ENCODE measurements around the gene AUTS2. TPM values are rescaled to one million over a fixed set of nuclear protein-coding genes. Genes with fewer than 3 reads are reported as not detected.
"Not testable (repeated sequence)": the region's sequence is repeated elsewhere in the genome, so short reads cannot be mapped to it uniquely, and the experiment has no call there.

AUTS2 gene
- total RNA-seq, 1 donor from 2014 or later = 119 TPM

DNA sequence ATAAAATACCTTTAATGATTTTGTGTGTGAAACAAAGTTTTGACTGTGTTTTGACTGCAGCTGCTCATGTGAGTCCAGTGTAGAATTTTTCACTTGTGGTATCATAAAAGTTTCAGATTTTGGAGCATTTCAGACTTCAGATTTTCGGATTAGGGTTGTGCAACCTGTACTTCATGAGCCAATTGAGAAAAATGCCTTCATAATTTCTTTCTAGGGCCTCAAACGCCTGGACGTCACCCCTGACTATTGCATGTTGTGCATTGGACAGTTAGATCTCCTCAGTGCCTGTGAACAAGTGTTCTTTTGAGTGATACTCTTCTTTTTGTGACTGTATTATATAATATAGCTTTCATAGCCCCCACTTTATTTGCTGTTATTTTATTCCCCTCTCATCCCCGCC is 161.1 kb downstream of the AUTS2 start:
- no peak for DNase-seq (ENCODE audit: low spot score)

DNA sequence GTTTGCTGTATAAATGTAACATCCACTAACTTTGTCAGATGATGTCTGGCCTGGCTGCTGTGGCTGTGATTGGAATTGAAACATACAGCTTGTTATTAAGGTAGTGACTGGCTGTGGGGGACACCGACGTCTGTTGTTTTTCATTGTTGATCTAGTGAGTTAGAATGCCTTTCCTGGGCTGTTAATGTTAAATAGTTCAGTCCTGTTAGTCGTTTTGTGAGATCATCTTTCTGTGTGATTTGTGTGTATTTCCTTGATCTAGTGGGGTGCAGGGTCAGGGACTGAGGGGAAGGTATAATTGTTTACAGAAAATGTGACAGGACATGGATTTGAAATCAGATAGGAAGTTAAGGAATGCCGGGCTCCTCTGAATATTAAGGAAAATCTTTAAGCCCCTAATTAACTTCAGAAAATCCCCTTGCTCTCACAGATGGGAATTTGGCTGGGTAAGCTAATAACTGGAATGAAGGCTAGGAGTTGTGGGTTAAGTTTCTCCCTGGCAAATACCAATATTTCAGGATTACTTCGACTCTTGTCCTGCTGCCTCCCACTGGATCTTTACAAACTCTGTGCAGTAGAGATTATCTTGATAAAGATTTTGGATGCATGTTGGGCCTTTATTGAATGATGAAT is 163.1 kb downstream of the AUTS2 start:
- DNase-seq (ENCODE audit: low spot score) = no peak

DNA sequence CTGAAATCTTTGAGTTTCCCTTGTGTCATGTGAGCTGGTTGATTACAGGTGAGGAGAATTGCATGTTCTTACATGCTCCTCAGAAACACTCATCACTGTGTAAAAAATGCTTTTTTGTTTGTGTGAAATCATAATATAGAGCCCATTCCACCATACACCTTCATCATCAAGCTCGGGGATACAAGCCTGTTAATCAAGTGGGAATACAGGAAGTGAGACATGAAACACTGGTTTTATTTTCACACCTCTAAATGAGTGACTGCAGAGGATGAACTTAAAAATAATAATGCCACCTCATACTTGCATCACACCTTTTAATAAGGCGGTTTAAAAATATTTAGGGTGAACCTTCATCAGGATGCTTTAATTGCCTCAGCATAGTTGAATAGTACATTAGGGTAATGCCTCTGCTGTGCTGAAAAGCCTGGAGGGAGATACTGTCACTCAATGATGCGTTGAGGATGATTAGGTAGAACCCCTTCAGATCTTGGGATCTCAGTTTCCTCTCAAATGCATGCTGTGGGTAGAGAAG is 164.6 kb downstream of the AUTS2 start:
- no peak for DNase-seq (ENCODE audit: low spot score)

DNA sequence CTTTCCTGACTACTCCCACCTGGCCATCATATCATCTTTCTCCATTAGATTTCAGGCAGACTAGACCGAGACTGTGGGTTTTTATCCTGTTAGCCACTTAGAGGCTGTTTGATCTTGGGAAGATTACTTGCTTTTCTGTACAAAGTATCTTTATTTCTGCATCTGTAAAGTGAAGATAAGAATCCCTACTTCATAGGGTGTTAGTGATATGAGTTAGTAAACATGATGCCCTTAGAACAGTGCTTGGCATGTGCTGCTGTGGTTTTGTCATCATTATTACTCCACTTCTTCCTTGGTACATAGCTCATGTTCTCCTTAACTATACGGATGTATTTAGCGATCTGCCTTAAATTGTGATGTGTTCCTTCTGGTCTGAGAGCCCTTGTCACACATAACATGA is 165.2 kb downstream of the AUTS2 start:
- DNase-seq (ENCODE audit: low spot score) = no peak

DNA sequence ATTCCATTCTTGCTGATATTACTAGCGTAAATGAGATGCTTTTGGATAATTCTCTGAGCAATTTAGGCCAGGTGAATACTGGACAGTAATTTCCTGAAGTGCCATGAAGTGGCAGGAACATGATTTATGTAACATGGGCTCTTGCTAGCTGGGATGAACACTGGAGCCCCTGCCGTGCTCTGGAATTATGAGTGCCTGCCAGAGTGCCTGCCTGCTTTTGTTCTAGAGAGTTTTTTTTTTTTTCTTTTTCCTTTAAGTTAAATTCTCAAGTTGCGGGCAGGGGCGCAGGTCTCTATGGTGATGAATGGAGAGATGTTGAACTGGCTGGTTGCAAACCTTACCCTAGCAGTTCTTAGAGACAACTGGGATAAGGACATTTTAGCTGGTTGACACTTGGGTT is 165.9 kb downstream of the AUTS2 start:
- no peak for DNase-seq (ENCODE audit: low spot score)

DNA sequence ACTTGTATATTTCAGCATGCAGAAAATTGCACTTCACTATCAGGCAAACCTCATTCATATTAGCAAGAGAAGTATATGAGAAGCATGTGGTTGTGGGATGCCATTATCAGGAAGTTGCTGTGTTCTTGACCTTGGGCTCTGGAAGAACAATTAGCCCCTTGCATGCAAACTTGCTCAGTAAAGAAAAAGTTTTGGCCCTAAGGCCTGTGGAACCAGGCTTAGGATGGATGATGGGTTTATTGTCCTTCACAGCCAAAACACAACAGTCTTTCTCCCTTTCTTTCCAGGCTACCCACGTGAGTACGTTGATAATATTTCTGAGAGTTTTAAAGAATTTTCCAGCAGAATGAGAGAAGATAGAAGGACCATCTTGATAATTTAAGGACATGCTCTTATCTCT is 166.4 kb downstream of the AUTS2 start:
- no peak for DNase-seq (ENCODE audit: low spot score)

DNA sequence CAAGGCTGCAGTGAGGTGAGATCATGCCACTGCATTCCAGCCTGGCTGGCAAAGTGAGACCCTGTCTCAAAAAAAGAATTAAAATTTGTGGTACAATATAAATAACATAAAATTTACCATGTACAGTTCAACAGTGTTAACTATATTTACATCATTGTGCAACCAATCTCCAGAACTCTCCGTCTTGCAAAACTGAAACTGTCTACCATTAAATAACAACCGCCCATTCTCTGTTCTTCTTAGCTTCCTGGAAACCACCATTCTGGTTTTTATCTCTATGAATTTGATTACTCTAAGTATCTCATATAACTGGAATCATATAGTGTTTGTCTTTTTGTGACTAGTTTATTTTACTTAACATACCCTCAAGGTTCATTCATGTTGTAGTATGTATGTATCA is 167.6 kb downstream of the AUTS2 start:
- DNase-seq (ENCODE audit: low spot score) = no peak

DNA sequence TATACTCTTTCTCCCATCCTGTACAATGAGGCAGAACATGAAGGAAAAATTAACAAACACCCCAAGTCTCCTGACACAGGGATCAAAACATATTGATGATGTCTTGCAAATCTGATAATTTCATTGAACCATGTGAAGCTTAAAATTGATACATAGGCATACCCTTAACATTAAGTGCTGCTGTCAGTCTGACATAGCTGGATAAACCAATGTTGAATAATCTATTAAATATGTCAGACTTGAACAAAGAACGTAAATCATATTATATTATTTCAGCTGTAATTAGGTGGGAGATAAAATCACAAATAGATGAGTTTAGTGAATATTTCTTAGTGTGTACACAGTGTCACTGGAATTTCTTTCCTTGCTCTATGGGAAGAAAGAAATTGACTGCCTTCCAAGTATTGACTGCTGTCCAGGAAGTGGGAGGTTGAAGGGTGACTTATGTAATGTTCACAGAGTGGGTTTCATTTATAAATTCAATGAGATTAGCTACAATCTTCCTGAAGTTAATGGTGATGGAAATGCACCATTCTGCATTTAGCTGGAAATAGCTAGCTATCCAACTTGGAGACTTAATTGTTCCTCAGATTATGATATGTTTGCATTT is 170.8 kb downstream of the AUTS2 start:
- no peak for DNase-seq (ENCODE audit: low spot score)

DNA sequence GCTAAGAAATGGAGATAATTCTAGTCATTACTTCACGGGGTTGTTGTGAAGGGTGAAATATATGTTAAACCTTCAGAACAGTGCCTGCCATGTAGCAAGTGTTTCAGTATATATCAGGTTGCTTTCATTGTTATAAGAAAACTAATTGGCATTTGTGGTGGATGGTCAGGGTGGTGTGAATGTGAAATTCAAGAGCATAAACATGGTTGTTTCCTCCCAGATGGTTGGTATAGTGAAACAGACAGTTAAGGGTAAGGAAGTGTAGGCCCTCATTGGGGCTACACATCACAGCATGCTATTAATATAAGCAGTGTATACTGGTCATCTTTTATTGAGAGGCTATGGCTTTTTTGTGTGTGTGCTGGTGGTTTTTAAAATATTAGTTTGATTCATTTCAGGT is 171.6 kb downstream of the AUTS2 start:
- DNase-seq (ENCODE audit: low spot score) = no peak

DNA sequence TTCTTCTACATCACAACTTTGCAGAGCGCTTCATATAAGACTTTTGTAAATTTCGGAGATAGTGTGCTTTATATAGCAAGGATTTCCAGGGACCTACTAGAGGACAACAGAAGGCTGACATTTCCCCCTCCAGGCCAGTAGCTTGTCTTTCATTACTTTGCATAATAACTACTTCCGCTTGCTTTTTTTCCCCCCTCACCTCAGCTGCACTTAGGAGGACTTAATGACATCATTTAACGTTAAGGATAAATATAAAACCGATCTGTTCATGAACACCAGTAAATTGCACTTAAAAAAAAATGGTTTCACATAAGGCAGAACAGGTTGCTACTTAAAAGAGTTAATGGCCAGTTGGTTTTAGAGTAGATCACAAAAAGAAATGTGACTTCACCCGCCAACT is 172.3 kb downstream of the AUTS2 start:
- no peak for DNase-seq (ENCODE audit: low spot score)

DNA sequence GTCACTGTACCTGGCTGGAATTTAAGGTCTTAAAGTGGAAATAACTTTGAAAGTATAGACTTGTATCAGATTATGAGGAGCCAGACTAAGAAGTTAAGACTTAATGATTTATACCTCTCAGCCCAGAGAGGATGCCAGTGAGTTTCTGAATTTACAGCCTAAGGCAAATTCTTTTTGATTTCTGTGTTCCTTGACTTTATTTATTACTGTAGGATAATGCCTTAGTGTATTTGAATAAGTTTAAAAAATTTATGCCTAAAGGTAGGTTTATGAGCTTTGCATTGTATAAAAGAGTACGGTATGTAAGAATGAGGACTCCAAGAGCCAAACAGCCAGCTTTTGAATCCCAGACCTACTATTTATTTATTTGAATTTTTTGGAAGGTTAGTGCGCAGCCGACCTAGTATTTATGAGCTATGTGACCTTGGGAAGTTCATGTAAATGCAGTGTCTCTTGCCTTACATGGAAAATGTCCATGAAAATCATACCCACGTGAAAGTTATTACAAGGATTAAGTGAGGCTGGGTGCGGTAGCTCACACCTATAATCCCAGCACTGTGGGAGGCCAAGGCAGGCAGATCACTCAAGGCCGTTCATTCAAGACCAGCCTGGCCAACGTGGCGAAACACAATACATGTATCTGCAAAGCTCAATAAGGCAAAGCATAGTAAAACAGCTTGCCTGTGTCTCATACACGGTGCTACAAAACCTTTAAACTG is 174.6 kb downstream of the AUTS2 start:
- DNase-seq (ENCODE audit: low spot score) = no peak

DNA sequence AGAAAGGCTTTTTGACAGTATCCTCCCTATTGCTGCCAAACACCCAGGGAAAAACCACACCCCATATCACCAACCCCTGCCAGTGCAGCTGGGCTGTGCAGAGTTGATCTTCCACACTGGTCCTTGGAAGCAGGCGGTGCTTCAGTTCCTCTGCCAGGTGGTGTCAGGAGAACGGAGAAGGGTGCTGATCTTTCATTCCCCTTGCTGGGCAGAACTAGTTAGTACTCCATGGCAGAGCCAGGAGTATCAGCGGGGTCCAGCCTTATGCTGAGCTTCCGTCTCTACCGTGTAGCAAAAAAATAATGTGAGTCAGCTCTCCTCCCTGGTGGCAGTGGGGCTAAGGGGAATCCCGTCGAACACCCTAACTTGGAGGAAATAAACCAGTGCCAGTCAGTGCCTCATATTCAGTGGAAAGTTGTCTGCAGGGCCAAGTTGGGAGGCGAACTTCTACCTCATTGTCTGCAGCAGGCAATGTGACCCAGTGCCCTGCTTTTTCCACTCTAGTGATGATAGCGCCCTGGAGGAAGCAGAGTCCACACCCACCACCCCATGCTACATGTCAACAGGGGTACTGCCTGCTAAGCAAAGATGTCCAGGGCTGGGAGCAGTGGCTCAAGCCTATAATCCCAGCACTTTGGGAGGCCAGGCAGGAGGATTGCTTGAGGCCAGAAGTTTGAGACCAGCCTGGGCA is 175.4 kb downstream of the AUTS2 start:
- no peak for DNase-seq (ENCODE audit: low spot score)

DNA sequence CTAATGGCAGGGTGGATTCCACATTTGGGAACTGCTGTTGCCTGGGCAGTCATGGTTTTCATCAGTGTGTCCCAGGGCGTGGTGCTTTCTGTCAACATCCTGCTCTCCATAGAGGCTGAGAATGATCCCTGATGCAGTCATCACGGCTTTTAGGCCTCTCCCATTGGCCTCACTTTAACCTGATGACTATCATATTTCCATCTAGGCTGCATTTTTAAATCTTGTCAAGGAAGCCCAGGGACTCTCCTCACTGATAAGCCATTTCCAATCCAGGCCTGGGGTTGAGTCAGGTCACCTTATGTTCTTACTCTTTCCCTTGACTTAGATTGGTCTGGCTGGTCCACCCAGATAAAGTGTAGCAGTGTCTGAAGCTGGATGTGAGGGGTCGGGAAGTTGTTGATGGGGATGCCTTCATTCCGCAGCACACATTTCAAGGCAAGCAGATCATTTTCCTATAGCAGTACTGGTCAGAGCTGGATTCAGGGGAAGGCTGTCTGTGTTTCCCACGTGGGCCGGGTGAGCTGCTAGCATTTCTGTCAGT is 177.0 kb downstream of the AUTS2 start:
- DNase-seq (ENCODE audit: low spot score) = no peak

DNA sequence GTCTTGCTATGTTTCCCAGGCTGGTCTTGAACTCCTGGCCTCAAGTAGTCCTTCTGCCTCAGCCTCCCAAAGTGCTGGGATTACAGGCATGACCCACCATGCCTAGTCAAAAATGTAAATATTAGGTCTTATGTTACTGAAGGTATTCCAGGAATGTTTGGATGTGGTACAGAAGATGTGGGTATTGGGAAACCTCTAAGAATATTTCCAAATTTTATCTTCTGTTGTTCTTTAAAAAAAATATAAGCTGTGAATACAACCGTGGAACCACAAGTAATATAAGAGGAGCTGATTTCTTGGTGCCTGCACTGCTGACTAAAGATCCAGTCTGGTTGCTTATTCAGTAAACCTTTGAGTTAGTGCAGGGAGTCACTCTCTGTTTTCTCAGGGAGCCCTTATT is 178.3 kb downstream of the AUTS2 start:
- no peak for DNase-seq (ENCODE audit: low spot score)

DNA sequence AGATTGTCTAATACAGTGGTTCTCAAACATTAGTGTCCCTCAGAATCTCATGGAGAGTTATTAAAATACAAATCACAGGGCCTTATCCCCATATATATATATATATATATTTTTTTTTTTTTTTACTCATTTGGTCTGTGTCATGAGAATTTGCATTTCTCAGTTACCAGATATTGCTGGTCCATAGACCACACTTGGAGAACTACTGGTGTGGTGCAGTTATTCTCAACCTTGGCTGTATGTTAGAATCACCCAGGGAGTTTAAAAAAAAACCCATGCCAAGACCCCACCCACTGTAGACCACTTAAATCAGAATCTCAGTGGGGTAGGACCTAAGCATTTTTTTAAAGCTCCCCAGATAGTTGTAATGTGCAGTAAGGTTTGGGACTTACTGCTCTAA is 179.9 kb downstream of the AUTS2 start:
- no peak for DNase-seq (ENCODE audit: low spot score)

DNA sequence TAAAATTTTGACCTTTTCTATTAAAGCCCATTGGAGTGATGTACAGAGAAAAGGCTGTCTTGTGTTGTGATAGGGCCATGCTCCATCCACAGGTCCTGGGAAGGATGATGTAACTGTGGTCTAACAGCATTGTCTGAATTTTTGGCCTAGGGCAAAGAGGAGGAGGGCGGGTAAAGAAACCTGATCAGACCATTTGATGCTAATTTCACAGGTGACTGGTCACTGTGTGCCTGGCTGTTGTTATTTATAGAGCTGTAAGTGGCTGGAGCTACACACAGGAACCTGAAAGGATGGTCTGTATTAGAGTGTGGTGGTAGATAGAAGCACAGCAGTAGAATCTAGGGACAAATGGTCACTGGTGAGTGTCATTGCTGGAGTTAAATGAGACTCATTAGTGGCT is 182.1 kb downstream of the AUTS2 start:
- no peak for DNase-seq (ENCODE audit: low spot score)

DNA sequence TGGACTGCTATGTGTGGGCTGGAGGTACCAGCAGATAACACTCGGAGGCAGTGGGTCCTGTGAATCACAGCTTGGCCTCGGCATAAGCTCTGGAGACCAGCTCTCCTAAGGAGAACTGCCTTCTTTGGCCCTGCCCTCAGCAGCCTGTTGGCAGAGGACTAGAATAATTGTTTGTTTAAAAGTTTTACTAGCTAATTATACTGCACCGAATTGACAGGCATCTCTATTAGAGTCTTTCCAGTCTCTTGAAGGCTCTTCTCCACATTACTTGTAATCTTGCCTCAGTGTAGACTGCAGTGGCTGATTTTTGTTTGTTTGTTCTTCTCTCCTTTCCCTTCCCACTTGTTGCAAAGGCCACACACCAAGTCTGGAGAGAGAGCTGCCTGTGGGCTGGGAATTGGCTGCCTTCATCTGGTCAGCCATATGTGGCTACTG is 183.2 kb downstream of the AUTS2 start:
- no peak for DNase-seq (ENCODE audit: low spot score)

DNA sequence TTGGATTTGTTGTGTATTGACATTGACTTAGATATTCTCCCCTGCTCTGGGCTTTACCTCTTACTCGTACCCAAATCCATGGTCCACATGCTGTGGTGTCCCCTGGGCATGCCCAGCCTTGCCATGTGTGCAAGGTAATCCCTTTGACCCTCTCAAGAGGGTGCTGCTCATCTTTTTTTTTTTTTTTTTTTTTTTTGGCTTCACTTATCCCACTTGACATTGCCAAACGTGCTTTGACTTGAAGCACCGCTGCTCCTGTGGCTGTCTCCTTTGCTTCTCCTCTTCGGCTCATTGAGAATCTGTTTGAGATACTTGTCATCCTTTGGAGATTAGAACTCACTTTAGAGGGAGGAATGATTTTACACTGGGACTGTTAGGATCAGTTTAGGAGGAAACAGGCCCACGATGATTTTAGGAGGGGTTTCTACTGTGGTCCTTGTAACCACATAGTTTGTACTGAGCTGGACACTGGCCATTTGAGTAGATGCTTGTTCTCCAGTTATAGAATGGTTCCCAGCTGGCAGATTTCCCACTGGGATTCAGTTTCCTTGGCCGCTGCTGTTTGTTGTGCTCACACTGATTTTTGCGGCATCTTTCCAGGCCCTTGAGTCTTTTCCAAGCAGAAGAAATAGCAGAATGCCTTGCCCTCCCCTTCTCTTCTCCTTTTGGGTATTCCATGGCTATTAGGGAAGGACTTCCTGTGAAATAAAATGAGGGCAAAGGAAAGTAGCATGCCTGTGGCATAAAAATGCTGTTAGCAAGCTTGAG is 184.8 kb downstream of the AUTS2 start:
- DNase-seq (ENCODE audit: low spot score) = peak; percentile 72

DNA sequence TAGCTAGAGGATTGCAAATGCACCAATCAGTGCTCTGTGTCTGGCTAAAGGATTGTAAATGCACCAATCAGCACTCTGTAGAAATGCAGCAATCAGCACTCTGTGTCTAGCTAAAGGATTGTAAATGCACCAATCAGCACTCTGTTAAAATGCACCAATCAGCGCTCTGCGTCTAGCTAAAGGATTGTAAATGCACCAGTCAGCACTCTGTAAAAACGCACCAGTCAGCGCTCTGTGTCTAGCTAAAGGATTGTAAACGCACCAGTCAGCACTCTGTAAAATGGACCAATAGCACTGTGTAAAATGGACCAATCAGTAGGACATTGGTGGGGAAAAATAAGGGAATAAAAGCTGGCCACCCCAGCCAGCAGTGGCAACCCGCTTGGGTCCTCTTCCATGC is 187.9 kb downstream of the AUTS2 start:
- not testable (repeated sequence) for DNase-seq (ENCODE audit: low spot score)

DNA sequence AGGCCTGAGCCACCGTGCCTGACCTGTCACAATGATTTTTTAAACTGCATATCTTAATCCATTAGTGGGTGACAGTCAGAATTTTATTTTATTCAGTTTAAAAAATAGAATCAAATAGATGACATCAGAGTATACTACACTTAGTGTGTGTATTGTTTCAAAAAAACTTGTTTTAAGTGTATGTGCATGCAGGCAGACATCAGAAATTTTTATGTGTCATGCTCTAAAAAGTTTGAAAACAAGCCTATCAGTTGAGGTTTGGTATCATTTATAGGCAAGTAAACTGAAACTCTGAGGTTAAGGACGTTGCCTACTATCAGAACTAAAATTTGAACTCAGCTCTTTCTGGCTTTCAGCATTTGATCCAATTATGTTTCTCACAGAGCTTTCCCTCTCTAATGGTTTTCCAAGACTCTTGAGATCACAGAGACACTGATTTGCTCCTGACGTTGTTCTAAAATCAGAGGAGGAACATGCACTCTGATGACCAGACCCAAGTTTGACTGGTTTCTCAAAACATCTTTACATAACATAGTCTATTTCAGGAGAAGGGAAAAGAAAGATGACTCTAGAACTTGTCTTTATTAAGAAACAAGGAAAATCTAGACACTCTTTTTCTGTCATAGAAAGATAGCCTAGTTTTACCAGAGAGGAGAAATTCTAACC is 188.6 kb downstream of the AUTS2 start:
- no peak for DNase-seq (ENCODE audit: low spot score)
